ENCODE measurements around the gene ZNF516. TPM values are rescaled to one million over a fixed set of nuclear protein-coding genes. Genes with fewer than 3 reads are reported as not detected.

ZNF516 gene
- total RNA-seq, 1 donor from 2014 or later = 19.4 TPM

DNA sequence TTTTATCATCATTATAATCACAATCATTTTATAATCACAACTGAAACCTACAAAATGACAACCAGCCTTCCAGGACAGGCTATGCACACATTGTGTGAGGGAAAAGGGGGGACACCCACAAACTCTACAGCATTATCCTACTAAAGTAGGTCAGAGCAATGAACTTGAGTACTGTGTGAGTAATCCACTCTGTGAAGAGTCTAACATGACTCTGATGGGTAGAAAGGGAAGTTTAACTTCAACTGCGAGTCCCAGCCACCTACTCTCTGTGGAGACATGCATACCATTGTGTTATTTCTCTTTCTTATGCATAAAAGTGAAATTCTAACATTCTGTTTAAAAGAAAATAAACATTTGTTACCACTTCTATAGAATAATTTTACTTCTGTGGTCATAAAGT lies 177.9 kb downstream of the ZNF516 start:
- intact Hi-C loops (cut with micrococcal nuclease) = no loop called here
- CTCF ChIA-PET = no interaction called here
- POLR2A ChIA-PET = no interaction called here

DNA sequence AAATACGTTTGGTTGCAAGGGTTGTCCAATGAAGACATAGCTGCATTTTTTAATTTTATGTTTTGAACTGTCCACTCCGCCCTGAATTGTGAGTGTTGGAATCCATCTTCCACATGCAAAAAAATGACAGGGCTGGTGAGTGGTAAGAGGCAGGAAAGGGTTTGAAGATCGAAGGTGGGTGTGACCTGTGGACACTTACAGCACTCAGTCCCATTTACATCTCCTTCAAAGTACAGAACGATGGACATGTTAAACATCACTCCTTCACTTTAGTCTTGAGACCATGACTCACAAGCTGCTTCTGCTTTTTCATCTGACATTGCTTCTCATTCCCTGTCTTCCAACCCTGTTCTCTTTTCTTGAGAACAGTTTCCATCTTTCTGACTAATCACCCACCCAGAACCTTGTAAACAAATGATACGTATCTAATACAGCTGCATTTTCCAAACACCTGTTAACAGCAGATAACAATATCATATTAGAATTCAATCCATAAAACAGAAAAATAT lies 179.3 kb downstream of the ZNF516 start:
- no peaks in the 10 kb centered on the region for H3K36me3 Mint-ChIP-seq (ENCODE audit: low read depth)
- POLR2A ChIA-PET = no interaction called here

More for the DNA sequence above, 177.9 kb downstream of the ZNF516 start:
- Mint-ChIP-seq H3K9me3 (no peaks in the 10 kb centered on the region), H3K4me3 (no peak overlapping the region), H3K36me3 (ENCODE audit: low read depth) (no peaks in the 10 kb centered on the region), H3K27ac (no peak overlapping the region), H3K4me1 (no peaks in the 10 kb centered on the region), H3K27me3 (peaks cover 2% of the 10 kb centered on the region)
- ATAC-seq (ENCODE audit: low read depth) = no peak
- DNase-seq = no peak
- TF ChIP-seq, protein P1, sequence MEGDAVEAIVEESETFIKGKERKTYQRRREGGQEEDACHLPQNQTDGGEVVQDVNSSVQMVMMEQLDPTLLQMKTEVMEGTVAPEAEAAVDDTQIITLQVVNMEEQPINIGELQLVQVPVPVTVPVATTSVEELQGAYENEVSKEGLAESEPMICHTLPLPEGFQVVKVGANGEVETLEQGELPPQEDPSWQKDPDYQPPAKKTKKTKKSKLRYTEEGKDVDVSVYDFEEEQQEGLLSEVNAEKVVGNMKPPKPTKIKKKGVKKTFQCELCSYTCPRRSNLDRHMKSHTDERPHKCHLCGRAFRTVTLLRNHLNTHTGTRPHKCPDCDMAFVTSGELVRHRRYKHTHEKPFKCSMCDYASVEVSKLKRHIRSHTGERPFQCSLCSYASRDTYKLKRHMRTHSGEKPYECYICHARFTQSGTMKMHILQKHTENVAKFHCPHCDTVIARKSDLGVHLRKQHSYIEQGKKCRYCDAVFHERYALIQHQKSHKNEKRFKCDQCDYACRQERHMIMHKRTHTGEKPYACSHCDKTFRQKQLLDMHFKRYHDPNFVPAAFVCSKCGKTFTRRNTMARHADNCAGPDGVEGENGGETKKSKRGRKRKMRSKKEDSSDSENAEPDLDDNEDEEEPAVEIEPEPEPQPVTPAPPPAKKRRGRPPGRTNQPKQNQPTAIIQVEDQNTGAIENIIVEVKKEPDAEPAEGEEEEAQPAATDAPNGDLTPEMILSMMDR (IDR thresholded peaks at IDR 0.05) = no peak

DNA sequence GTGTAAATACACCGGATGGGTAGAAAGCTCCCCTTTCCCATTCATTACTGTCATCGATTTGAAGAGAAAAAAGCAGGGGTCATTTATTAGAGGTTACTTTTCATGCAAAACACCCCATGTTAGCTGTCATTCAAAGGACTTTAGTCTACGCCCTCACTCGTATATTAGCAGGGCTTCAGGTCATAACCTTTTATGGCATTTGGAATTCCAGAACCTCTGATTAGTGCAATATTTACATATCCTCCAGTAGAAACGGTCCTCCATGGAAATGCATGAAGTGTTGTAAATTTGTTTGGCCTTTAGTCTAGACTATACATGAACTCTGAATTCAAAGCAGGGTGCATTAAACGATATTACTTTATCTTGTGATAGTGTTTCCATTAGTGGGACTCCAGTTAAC lies 180.5 kb downstream of the ZNF516 start:
- ATAC-seq (ENCODE audit: low read depth) (no peak), DNase-seq (no peak)
- CTCF ChIA-PET = no interaction called here
- Mint-ChIP-seq H3K27ac (no peak overlapping the region), H3K36me3 (ENCODE audit: low read depth) (no peaks in the 10 kb centered on the region), H3K27me3 (peaks cover 2% of the 10 kb centered on the region), H3K4me3 (no peak overlapping the region), H3K4me1 (no peaks in the 10 kb centered on the region), H3K9me3 (no peaks in the 10 kb centered on the region)
- POLR2A ChIA-PET = no interaction called here
- TF ChIP-seq, protein P1 (IDR thresholded peaks at IDR 0.05) = no peak
- intact Hi-C loops (cut with micrococcal nuclease) = no loop called here

More for the DNA sequence above, 179.3 kb downstream of the ZNF516 start:
- no peaks in the 10 kb centered on the region for H3K9me3 Mint-ChIP-seq
- no peaks in the 10 kb centered on the region for H3K4me1 Mint-ChIP-seq
- TF ChIP-seq, protein P1 (IDR thresholded peaks at IDR 0.05) = no peak
- H3K4me3 Mint-ChIP-seq = no peak overlapping the region
- CTCF ChIA-PET = no interaction called here
- ATAC-seq (ENCODE audit: low read depth) (no peak), DNase-seq (no peak)
- H3K27me3 Mint-ChIP-seq = peaks cover 2% of the 10 kb centered on the region
- no peak overlapping the region for H3K27ac Mint-ChIP-seq
- intact Hi-C loops (cut with micrococcal nuclease) = no loop called here

DNA sequence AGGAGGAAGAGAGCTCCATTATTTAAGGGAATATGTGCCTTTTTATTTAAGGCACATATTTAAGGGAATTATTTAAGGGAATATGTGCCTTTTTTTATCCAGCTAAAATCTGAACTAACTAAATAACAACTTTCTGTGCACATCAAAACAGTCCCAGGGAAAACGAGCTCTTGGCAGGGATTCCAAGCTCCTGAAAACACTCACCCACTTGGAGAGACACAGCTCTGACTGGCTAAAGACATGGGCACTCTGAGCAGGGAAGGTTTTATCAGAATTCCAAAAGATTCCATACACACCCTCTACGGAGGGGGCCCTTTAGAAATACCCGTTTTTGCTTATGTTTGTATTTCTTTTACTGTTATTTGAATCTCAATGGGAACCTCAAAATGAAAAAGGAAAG lies 181.0 kb downstream of the ZNF516 start:
- intact Hi-C loops (cut with micrococcal nuclease) = no loop called here
- ChIA-PET CTCF (no interaction called here), POLR2A (interaction anchor here (0.6 kb wide), 1 partner anchor 41 kb away, joined by 4 read pairs; no protein-coding TSS in a partner anchor)
- Mint-ChIP-seq H3K36me3 (ENCODE audit: low read depth) (no peaks in the 10 kb centered on the region), H3K27me3 (no peaks in the 10 kb centered on the region), H3K4me1 (no peaks in the 10 kb centered on the region), H3K27ac (no peak overlapping the region), H3K9me3 (no peaks in the 10 kb centered on the region), H3K4me3 (no peak overlapping the region)
- ATAC-seq (ENCODE audit: low read depth) (no peak), DNase-seq (no peak)
- TF ChIP-seq, protein P1 (IDR thresholded peaks at IDR 0.05) = no peak

Measured in activated B cell treated with CpG ODN at 0.5 μM for 24 hours (primary cell).